ENCODE measurements around the gene LEPROT.
A peak's percentile ranks its signal among the peaks of the same experiment; 100 is the strongest.

Gene LEPROT

DNA sequence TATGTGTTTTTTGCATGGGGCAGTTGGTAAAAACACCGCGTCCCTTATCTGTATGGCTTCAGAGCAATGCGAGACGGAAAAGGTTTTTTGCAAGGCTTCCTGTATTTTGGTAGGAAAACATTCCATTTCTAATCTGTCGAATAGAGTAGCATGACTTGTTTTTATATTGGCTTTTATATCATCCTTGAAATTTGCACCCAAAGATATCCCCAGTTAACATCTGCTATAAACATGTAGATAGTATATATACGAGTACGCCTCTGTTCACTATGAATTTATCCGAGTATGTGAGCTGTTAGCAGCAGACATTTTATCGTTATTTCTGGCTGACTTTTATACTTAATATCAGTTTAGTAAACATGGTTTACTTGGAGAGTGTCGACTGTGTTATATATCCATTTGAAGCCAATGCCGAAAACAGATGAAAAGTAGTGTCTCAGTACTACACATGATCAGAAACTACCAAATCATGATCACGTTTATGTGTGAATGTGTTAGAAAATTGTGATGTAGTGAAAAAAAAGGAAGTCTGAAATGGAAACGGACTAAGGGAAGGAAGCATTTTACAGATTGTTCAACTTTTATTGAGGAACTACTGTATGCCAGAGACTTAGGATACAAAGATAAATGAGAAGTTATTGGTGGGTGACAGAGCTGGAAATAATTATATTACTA lies 1.0 kb downstream of the LEPROT start:
- Histone ChIP-seq H3K27ac (ENCODE audit: extremely low read depth, low read depth, low read length) (peak overlapping the region; percentile 90), H3K36me3 (ENCODE audit: control insufficient read depth in 2 of 2, insufficient read depth in 1 of 2, low read length in 2 of 2) (peaks cover 0 to 15% of the 10 kb centered on the region in 2 experiments; a peak in 2 of 3 replicates), H3K4me1 (ENCODE audit: control insufficient read depth, insufficient read depth, low read length) (no peaks in the 10 kb centered on the region), H3K4me3 (ENCODE audit: low read depth, low read length) (peak overlapping the region; percentile 90), H3K9me3 (ENCODE audit: control insufficient read depth, insufficient read depth, low read depth, low read length) (no peaks in the 10 kb centered on the region)
- ChIA-PET CTCF (interaction anchor here (0.5 to 1.3 kb wide), 4 partner anchors 12 to 266 kb away, joined by 3 to 5 read pairs (median 4); partner anchors contain the start of gene DNAJC6), POLR2A (interaction anchor here (0.7 kb wide), 1 partner anchor 58 kb away, joined by 4 read pairs; no protein-coding TSS in a partner anchor)
- TF ChIP-seq ZNF664 (tag by site-specific recombination; IDR thresholded peaks at IDR 0.05) = peak; percentile 94
- no peak for TF ChIP-seq ZNF624 (tag by site-specific recombination; IDR thresholded peaks at IDR 0.05)

DNA sequence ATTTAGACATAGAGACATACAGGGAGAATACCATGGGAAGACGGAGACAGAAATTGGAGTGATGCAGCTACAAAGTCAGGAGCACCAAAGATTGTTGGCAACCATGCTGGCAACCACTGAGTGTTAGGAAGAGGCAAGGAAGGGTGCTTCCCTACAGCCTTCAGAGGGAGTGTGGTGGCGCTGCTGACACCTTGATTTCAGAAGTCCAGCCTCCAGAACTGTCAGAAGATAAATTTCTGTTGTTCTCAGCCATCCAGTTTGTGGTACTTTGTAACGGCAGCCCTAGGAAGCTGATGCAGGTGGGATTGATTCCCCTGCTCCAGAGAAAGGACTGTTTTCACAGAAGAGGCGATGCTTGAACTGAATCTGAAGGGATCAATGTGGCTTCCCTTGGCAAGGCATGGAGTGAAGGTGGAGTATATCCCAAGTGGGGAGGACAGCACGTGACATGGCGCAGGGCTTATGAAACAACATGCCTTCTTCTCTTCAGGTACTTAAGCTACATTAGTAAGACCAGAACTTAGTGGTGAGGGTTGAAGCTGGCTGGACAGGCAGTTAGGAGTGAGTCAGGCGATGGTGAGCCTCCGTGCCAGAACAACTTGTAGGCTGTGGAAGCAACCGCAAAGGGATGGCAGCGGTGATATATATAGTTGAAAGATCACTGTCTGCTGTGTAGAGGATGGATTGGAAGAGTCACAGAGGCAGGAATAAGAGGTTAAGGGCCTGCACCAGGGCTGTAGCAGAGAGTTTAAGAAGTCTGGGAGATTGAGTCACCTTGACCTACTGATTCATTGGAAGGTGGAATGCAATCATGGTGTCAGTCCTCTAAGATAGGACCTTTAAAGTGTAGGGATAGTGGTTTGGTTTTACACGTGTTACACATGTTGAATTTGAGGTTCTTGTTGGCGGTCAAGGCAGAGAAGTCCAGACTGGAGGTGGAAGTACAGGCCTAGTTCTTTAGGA lies 2.1 kb downstream of the LEPROT start:
- Histone ChIP-seq H3K4me3 (ENCODE audit: low read depth, low read length) (no peak overlapping the region), H3K4me1 (ENCODE audit: control insufficient read depth, insufficient read depth, low read length) (no peaks in the 10 kb centered on the region)

DNA sequence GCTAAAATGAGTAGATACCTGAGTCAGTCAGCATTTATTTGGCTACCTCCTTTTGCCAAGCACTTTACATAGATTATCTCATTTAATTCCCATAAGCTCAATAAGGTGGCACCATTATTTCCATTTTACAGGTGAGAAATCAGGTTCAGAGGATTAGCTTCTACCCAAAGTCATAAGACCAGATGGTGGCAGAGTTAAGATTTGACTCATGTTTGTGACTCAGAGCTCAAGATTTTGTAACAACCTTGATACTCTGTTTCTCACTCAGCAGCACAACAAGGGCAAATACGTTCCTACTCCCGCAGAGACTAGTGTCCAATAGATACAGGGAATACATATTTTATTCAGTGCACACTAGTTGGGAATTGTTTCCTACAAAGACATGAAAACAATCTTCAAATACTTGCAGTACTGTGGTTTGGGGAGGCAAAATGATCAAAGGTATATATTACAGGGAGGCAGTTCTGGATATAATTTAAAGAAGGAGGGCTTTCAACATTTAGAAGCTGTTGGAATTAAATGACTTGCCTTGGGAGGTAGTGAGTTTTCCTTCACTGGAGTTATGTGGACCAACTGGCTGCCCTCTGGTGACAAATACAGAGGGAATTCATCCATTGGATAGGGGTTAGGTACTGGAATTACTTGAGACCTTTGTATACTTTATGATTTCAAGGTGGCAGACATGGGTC lies 3.6 kb downstream of the LEPROT start:
- ChIA-PET POLR2A (interaction anchor here (0.6 kb wide), 1 partner anchor 19 kb away, joined by 3 read pairs; no protein-coding TSS in a partner anchor), CTCF (interaction anchor here (0.6 to 0.9 kb wide), 6 partner anchors 43 to 601 kb away, joined by 3 to 8 read pairs (median 3); no protein-coding TSS in a partner anchor)
- Histone ChIP-seq H3K27ac (ENCODE audit: extremely low read depth, low read depth, low read length) (no peak overlapping the region), H3K4me3 (ENCODE audit: low read depth, low read length) (no peak overlapping the region), H3K4me1 (ENCODE audit: control insufficient read depth, insufficient read depth, low read length) (no peaks in the 10 kb centered on the region), H3K36me3 (ENCODE audit: control insufficient read depth in 2 of 2, insufficient read depth in 1 of 2, low read length in 2 of 2) (peaks cover 0 to 33% of the 10 kb centered on the region in 2 experiments; a peak in 2 of 3 replicates), H3K9me3 (ENCODE audit: control insufficient read depth, insufficient read depth, low read depth, low read length) (no peaks in the 10 kb centered on the region)
- TF ChIP-seq ZNF132 (tag by site-specific recombination; IDR thresholded peaks at IDR 0.05; ENCODE audit: borderline replicate concordance) (no peak), ZNF248 (tag by site-specific recombination; IDR thresholded peaks at IDR 0.05) (no peak), ZNF670 (tag by site-specific recombination; IDR thresholded peaks at IDR 0.05; ENCODE audit: low read depth) (no peak), FEZF1 (tag by site-specific recombination; IDR thresholded peaks at IDR 0.05) (no peak), ZNF555 (tag by site-specific recombination; conservative IDR thresholded peaks at IDR 0.05) (no peak), ZFP41 (tag by site-specific recombination; IDR thresholded peaks at IDR 0.05; ENCODE audit: borderline replicate concordance) (no peak), ZNF629 (tag by site-specific recombination; IDR thresholded peaks at IDR 0.05) (no peak), HOXA7 (CRISPR knock-in tag; IDR thresholded peaks at IDR 0.05; ENCODE audit: borderline replicate concordance) (no peak)
- TF ChIP-seq, protein P1, sequence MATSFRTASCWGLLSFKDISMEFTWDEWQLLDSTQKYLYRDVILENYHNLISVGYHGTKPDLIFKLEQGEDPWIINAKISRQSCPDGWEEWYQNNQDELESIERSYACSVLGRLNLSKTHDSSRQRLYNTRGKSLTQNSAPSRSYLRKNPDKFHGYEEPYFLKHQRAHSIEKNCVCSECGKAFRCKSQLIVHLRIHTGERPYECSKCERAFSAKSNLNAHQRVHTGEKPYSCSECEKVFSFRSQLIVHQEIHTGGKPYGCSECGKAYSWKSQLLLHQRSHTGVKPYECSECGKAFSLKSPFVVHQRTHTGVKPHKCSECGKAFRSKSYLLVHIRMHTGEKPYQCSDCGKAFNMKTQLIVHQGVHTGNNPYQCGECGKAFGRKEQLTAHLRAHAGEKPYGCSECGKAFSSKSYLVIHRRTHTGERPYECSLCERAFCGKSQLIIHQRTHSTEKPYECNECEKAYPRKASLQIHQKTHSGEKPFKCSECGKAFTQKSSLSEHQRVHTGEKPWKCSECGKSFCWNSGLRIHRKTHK (tag by site-specific recombination; IDR thresholded peaks at IDR 0.05) = no peak

More for the DNA sequence above, 2.1 kb downstream of the LEPROT start:
- no peaks in the 10 kb centered on the region for H3K9me3 ChIP-seq (ENCODE audit: control insufficient read depth, insufficient read depth, low read depth, low read length)
- no peak for TF ChIP-seq ZNF112 (tag by site-specific recombination; IDR thresholded peaks at IDR 0.05)
- TF ChIP-seq ZNF792 (tag by site-specific recombination; IDR thresholded peaks at IDR 0.05) = no peak
- TF ChIP-seq ZFP41 (tag by site-specific recombination; IDR thresholded peaks at IDR 0.05; ENCODE audit: borderline replicate concordance) = no peak
- no peak for TF ChIP-seq ZFHX2 (tag by site-specific recombination; conservative IDR thresholded peaks at IDR 0.05)
- no peak for TF ChIP-seq ZIC2 (tag by site-specific recombination; IDR thresholded peaks at IDR 0.05)
- no peak for TF ChIP-seq SP2 (tag by site-specific recombination; IDR thresholded peaks at IDR 0.05)
- TF ChIP-seq ZNF214 (tag by site-specific recombination; IDR thresholded peaks at IDR 0.05; ENCODE audit: borderline replicate concordance) = no peak
- no peak for TF ChIP-seq ZFP3 (tag by site-specific recombination; IDR thresholded peaks at IDR 0.05; ENCODE audit: low read depth)
- no peak for TF ChIP-seq ZNF169 (tag by site-specific recombination; IDR thresholded peaks at IDR 0.05)
- no peak for TF ChIP-seq ZNF292 (tag by site-specific recombination; IDR thresholded peaks at IDR 0.05; ENCODE audit: borderline replicate concordance, low read depth)
- TF ChIP-seq ZNF10 (tag by site-specific recombination; IDR thresholded peaks at IDR 0.05) = no peak
- TF ChIP-seq ZBTB17 (tag by site-specific recombination; IDR thresholded peaks at IDR 0.05) = no peak
- TF ChIP-seq, protein P2, sequence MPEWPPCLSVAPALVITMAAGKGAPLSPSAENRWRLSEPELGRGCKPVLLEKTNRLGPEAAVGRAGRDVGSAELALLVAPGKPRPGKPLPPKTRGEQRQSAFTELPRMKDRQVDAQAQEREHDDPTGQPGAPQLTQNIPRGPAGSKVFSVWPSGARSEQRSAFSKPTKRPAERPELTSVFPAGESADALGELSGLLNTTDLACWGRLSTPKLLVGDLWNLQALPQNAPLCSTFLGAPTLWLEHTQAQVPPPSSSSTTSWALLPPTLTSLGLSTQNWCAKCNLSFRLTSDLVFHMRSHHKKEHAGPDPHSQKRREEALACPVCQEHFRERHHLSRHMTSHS (tag by site-specific recombination; IDR thresholded peaks at IDR 0.05) = no peak
- TF ChIP-seq, protein P3, sequence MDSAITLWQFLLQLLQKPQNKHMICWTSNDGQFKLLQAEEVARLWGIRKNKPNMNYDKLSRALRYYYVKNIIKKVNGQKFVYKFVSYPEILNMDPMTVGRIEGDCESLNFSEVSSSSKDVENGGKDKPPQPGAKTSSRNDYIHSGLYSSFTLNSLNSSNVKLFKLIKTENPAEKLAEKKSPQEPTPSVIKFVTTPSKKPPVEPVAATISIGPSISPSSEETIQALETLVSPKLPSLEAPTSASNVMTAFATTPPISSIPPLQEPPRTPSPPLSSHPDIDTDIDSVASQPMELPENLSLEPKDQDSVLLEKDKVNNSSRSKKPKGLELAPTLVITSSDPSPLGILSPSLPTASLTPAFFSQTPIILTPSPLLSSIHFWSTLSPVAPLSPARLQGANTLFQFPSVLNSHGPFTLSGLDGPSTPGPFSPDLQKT (IDR thresholded peaks at IDR 0.05; ENCODE audit: borderline replicate concordance, low read depth, low read length) = no peak
- TF ChIP-seq, protein P4, sequence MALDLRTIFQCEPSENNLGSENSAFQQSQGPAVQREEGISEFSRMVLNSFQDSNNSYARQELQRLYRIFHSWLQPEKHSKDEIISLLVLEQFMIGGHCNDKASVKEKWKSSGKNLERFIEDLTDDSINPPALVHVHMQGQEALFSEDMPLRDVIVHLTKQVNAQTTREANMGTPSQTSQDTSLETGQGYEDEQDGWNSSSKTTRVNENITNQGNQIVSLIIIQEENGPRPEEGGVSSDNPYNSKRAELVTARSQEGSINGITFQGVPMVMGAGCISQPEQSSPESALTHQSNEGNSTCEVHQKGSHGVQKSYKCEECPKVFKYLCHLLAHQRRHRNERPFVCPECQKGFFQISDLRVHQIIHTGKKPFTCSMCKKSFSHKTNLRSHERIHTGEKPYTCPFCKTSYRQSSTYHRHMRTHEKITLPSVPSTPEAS (tag by site-specific recombination; IDR thresholded peaks at IDR 0.05) = no peak
- no peak for TF ChIP-seq KLF10 (tag by site-specific recombination; IDR thresholded peaks at IDR 0.05)
- TF ChIP-seq MZF1 (tag by site-specific recombination; IDR thresholded peaks at IDR 0.05; ENCODE audit: borderline replicate concordance) = no peak
- ChIA-PET CTCF (interaction anchor here (0.6 to 1.3 kb wide), 7 partner anchors 11 to 265 kb away, joined by 3 to 5 read pairs (median 3); no protein-coding TSS in a partner anchor), POLR2A (interaction anchor here (0.7 kb wide), 1 partner anchor 57 kb away, joined by 4 read pairs; no protein-coding TSS in a partner anchor)
- peaks cover 0 to 25% of the 10 kb centered on the region in 2 experiments; a peak in 2 of 3 replicates for H3K36me3 ChIP-seq (ENCODE audit: control insufficient read depth in 2 of 2, insufficient read depth in 1 of 2, low read length in 2 of 2)
- H3K27ac ChIP-seq (ENCODE audit: extremely low read depth, low read depth, low read length) = no peak overlapping the region

All from HEK293 (cell line).